Measurements from ENCODE around the gene SMOC1.

Gene SMOC1

DNA sequence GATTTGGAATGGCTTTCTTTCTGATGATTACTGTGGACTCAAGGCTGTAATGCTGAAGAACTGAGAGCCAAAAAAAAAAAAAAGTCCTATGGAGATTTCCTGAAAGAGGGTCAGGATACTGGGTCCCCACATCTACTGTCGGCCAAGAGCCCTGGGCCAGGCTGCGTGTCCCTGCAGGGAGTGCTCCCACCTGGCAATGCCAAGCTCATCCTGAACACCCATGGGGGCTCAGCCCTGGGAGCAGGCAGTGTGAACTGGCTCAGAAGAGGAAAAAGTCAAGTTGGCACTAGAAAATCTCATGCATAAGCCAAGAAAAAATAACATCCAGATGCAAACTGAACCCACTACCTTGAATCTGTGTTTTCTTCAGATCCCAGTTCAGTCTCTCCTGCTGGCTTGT is 35.0 kb upstream of the SMOC1 start:
- TF ChIP-seq MYC (IDR thresholded peaks at IDR 0.05; ENCODE audit: low read depth, low read length), result no peak
- TF ChIP-seq MAX (IDR thresholded peaks at IDR 0.05; ENCODE audit: low read depth, low read length), result no peak
- no peak for TF ChIP-seq POLR2A (IDR thresholded peaks at IDR 0.05; ENCODE audit: extremely low read depth, insufficient read length)
- TF ChIP-seq, protein P1, sequence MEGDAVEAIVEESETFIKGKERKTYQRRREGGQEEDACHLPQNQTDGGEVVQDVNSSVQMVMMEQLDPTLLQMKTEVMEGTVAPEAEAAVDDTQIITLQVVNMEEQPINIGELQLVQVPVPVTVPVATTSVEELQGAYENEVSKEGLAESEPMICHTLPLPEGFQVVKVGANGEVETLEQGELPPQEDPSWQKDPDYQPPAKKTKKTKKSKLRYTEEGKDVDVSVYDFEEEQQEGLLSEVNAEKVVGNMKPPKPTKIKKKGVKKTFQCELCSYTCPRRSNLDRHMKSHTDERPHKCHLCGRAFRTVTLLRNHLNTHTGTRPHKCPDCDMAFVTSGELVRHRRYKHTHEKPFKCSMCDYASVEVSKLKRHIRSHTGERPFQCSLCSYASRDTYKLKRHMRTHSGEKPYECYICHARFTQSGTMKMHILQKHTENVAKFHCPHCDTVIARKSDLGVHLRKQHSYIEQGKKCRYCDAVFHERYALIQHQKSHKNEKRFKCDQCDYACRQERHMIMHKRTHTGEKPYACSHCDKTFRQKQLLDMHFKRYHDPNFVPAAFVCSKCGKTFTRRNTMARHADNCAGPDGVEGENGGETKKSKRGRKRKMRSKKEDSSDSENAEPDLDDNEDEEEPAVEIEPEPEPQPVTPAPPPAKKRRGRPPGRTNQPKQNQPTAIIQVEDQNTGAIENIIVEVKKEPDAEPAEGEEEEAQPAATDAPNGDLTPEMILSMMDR (IDR thresholded peaks at IDR 0.05; ENCODE audit: low read depth, low read length), result no peak
- no peak overlapping the region for H3K4me3 ChIP-seq (ENCODE audit: low read depth, low read length)
- no peak for DNase-seq (ENCODE audit: low read depth)

GRCh38 chr14:69845050-69845581 is 34.1 kb upstream of the SMOC1 start:
- TF ChIP-seq MYC (IDR thresholded peaks at IDR 0.05; ENCODE audit: low read depth, low read length) (no peak), MAX (IDR thresholded peaks at IDR 0.05; ENCODE audit: low read depth, low read length) (no peak), POLR2A (IDR thresholded peaks at IDR 0.05; ENCODE audit: extremely low read depth, insufficient read length) (no peak)
- TF ChIP-seq, protein P1 (IDR thresholded peaks at IDR 0.05; ENCODE audit: low read depth, low read length), result no peak
- no peak overlapping the region for H3K4me3 ChIP-seq (ENCODE audit: low read depth, low read length)
- no peak for DNase-seq (ENCODE audit: low read depth)

GRCh38 chr14:69845787-69846186 is 33.4 kb upstream of the SMOC1 start:
- no peak for DNase-seq (ENCODE audit: low read depth)
- TF ChIP-seq MAX (IDR thresholded peaks at IDR 0.05; ENCODE audit: low read depth, low read length), result no peak
- no peak for TF ChIP-seq MYC (IDR thresholded peaks at IDR 0.05; ENCODE audit: low read depth, low read length)
- no peak for TF ChIP-seq POLR2A (IDR thresholded peaks at IDR 0.05; ENCODE audit: extremely low read depth, insufficient read length)
- TF ChIP-seq, protein P1 (IDR thresholded peaks at IDR 0.05; ENCODE audit: low read depth, low read length), result no peak
- H3K4me3 ChIP-seq (ENCODE audit: low read depth, low read length), result no peak overlapping the region

DNA sequence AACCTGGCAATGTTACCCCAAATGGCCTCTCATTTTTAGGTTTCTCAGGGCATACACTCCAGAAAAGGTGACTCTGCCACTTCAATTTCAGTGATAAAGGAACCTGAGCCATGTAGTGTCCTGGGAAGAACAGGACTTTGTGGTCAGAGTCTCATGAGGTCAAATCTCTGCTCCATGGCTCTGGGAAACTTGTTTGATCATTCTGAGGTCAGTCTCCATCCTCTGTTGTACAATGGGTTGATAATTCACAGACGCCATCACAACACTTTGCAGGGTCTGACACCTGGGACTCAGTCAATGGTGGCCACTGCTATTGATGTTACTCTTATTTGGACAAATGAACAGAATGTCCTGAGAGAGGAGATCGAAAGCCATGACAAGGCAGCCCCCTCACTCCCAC is 31.1 kb upstream of the SMOC1 start:
- no peak for DNase-seq (ENCODE audit: low read depth)
- TF ChIP-seq MAX (IDR thresholded peaks at IDR 0.05; ENCODE audit: low read depth, low read length) (no peak), POLR2A (IDR thresholded peaks at IDR 0.05; ENCODE audit: extremely low read depth, insufficient read length) (no peak), MYC (IDR thresholded peaks at IDR 0.05; ENCODE audit: low read depth, low read length) (no peak)
- TF ChIP-seq, protein P1 (IDR thresholded peaks at IDR 0.05; ENCODE audit: low read depth, low read length), result no peak
- no peak overlapping the region for H3K4me3 ChIP-seq (ENCODE audit: low read depth, low read length)

GRCh38 chr14:69848903-69849391 is 30.3 kb upstream of the SMOC1 start:
- DNase-seq (ENCODE audit: low read depth), result no peak
- H3K4me3 ChIP-seq (ENCODE audit: low read depth, low read length), result no peak overlapping the region
- TF ChIP-seq, protein P1 (IDR thresholded peaks at IDR 0.05; ENCODE audit: low read depth, low read length), result no peak
- TF ChIP-seq MAX (IDR thresholded peaks at IDR 0.05; ENCODE audit: low read depth, low read length) (no peak), POLR2A (IDR thresholded peaks at IDR 0.05; ENCODE audit: extremely low read depth, insufficient read length) (no peak), MYC (IDR thresholded peaks at IDR 0.05; ENCODE audit: low read depth, low read length) (no peak)
